ENCODE results near the gene PFKL. TPM values are rescaled to one million over a fixed set of nuclear protein-coding genes. Genes with fewer than 3 reads are reported as not detected.

Gene PFKL
- total RNA-seq, 4 donors from 2014 or later: 185 to 288 (median 249) TPM

- H3K4me3 ChIP-seq: peak overlapping the region in 1 of 4 donors; percentile 19
- peak overlapping the region in 3 of 4 donors; percentile 48 to 62 (median 52) for H3K27ac ChIP-seq
- intact Hi-C loops (cut with DNase I; ENCODE audit: low total_unique reads): no loop called here
- H3K27me3 ChIP-seq: peaks cover 35% of the 10 kb centered on the region
- in situ Hi-C loops (cut with MboI; ENCODE audit: low pct_ligation_motif_present in 1 of 4, low pct_unique_long_range_greater_than_20kb in 1 of 4, low sequenced_read_pairs in 3 of 4): loop anchor here in 1 of 4 donors (25.0 kb wide), 1 partner anchor 92 kb away; the partner anchor contains the start of gene DNMT3L
- H3K36me3 ChIP-seq: no peaks in the 10 kb centered on the region
- 77 to 100% methylated on average over 5 to 8 of the region's 8 CpGs for WGBS, 2 donors (ENCODE audit: low coverage in 1 of 2)
- DNase-seq: no peak
- no peaks in the 10 kb centered on the region for H3K4me1 ChIP-seq
- TF ChIP-seq POLR2A (IDR thresholded peaks at IDR 0.05): no peak
- no peak for TF ChIP-seq POLR2AphosphoS5 (IDR thresholded peaks at IDR 0.05)
- TF ChIP-seq CTCF (IDR thresholded peaks at IDR 0.05): no peak
- no peak for TF ChIP-seq EP300 (IDR thresholded peaks at IDR 0.05; ENCODE audit: low read depth)
- H3K9me3 ChIP-seq: no peaks in the 10 kb centered on the region
These were observed 54.1 kb downstream of the PFKL start for GRCh38 chr21:44354001-44354405.

GRCh38 chr21:44354775-44355771 is 55.2 kb downstream of the PFKL start:
- in situ Hi-C loops (cut with MboI; ENCODE audit: low pct_ligation_motif_present in 1 of 4, low pct_unique_long_range_greater_than_20kb in 1 of 4, low sequenced_read_pairs in 3 of 4): loop anchor here in 1 of 4 donors (25.0 kb wide), 1 partner anchor 93 kb away; the partner anchor contains the start of gene DNMT3L
- DNase-seq: no peak
- no peak for TF ChIP-seq POLR2AphosphoS5 (IDR thresholded peaks at IDR 0.05)
- no peak for TF ChIP-seq CTCF (IDR thresholded peaks at IDR 0.05)
- TF ChIP-seq EP300 (IDR thresholded peaks at IDR 0.05; ENCODE audit: low read depth): no peak
- TF ChIP-seq POLR2A (IDR thresholded peaks at IDR 0.05): no peak
- intact Hi-C loops (cut with DNase I; ENCODE audit: low total_unique reads): no loop called here
- Histone ChIP-seq H3K27ac (peak overlapping the region in 1 of 4 donors; percentile 30), H3K4me1 (no peaks in the 10 kb centered on the region), H3K4me3 (peak overlapping the region in 1 of 4 donors; percentile 19), H3K9me3 (no peaks in the 10 kb centered on the region), H3K36me3 (no peaks in the 10 kb centered on the region), H3K27me3 (peaks cover 25% of the 10 kb centered on the region)
- 67 to 70% methylated on average over 1 to 24 of the region's 24 CpGs for whole genome bisulfite sequencing, 2 donors (ENCODE audit: low coverage in 1 of 2)

GRCh38 chr21:44356160-44356559 is 56.3 kb downstream of the PFKL start:
- H3K4me3 ChIP-seq: no peak overlapping the region
- H3K9me3 ChIP-seq: no peaks in the 10 kb centered on the region
- intact Hi-C loops (cut with DNase I; ENCODE audit: low total_unique reads): no loop called here
- DNase-seq: no peak
- in situ Hi-C loops (cut with MboI; ENCODE audit: low pct_ligation_motif_present in 1 of 4, low pct_unique_long_range_greater_than_20kb in 1 of 4, low sequenced_read_pairs in 3 of 4): loop anchor here in 1 of 4 donors (25.0 kb wide), 1 partner anchor 94 kb away; the partner anchor contains the start of gene DNMT3L
- no peak overlapping the region for H3K27ac ChIP-seq
- 88 to 89% methylated on average over 7 to 11 of the region's 11 CpGs for WGBS, 2 donors (ENCODE audit: low coverage in 1 of 2)
- H3K27me3 ChIP-seq: peaks cover 14% of the 10 kb centered on the region
- TF ChIP-seq CTCF (IDR thresholded peaks at IDR 0.05) (no peak), EP300 (IDR thresholded peaks at IDR 0.05; ENCODE audit: low read depth) (no peak), POLR2A (IDR thresholded peaks at IDR 0.05) (no peak), POLR2AphosphoS5 (IDR thresholded peaks at IDR 0.05) (no peak)
- no peaks in the 10 kb centered on the region for H3K4me1 ChIP-seq
- H3K36me3 ChIP-seq: no peaks in the 10 kb centered on the region

GRCh38 chr21:44356636-44357035 is 56.8 kb downstream of the PFKL start:
- intact Hi-C loops (cut with DNase I; ENCODE audit: low total_unique reads): no loop called here
- Histone ChIP-seq H3K4me1 (no peaks in the 10 kb centered on the region), H3K27me3 (peaks cover 9% of the 10 kb centered on the region), H3K36me3 (no peaks in the 10 kb centered on the region), H3K9me3 (no peaks in the 10 kb centered on the region), H3K27ac (no peak overlapping the region), H3K4me3 (no peak overlapping the region)
- in situ Hi-C loops (cut with MboI; ENCODE audit: low pct_ligation_motif_present in 1 of 4, low pct_unique_long_range_greater_than_20kb in 1 of 4, low sequenced_read_pairs in 3 of 4): loop anchor here in 1 of 4 donors (25.0 kb wide), 1 partner anchor 94 kb away; the partner anchor contains the start of gene DNMT3L
- TF ChIP-seq EP300 (IDR thresholded peaks at IDR 0.05; ENCODE audit: low read depth): no peak
- no peak for TF ChIP-seq POLR2A (IDR thresholded peaks at IDR 0.05)
- TF ChIP-seq POLR2AphosphoS5 (IDR thresholded peaks at IDR 0.05): no peak
- no peak for TF ChIP-seq CTCF (IDR thresholded peaks at IDR 0.05)
- DNase-seq: no peak
- WGBS, 2 donors (ENCODE audit: low coverage in 1 of 2): 75 to 93% methylated on average over 5 to 6 of the region's 6 CpGs
